ENCODE measurements around the gene RASA3. TPM values are rescaled to one million over a fixed set of nuclear protein-coding genes. Genes with fewer than 3 reads are reported as not detected.

Gene RASA3
- polyA plus RNA-seq, 1 donor from 2014 or later = 8.5 TPM

DNA sequence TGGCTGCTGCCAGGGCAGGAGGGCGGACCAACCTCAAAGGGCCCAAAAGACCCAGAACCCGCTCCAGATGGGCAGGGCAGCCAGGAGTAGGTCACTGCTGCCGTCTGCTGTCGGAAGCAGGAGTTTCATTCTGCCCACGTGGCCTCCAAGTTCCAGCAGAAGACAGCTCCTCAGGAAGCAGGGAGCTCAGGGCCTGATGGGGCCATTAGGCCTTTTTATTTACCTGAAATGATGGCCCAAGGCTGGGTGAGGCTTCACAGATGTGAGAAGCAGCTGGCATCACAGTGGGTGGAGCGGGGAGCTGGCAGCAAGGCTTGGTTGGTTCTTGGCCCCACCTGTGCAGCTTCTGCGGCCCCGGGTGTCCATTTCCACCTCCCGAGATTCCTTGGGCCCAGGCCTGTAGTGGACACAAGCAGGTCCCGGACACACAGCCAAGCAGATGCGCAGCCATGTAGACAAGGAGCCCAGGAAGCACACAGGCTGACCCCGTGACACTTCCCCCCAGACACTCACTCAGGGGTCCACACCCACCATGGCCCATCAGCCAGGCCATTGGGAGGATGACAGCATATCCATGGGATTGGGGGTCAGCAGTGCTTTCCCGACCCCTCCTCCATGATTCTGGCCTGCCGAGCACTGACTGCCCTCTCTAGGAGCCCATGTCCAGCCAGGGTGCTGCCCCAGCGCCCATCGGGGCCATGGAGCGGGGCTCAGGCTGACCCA, 185.0 kb downstream of the RASA3 start:
- H2AFZ ChIP-seq (ENCODE audit: low read depth, low read length) = no peak overlapping the region
- no peak overlapping the region for H3K27ac ChIP-seq (ENCODE audit: low read length)
- H3K79me2 ChIP-seq (replicated peaks; ENCODE audit: insufficient read depth, low read length) = no peaks in the 10 kb centered on the region
- no peaks in the 10 kb centered on the region for H3K9me3 ChIP-seq (ENCODE audit: low read length)
- no peaks in the 10 kb centered on the region for H3K36me3 ChIP-seq (ENCODE audit: insufficient read depth, low read length)
- TF ChIP-seq MXI1 (conservative IDR thresholded peaks at IDR 0.05; ENCODE audit: poor library complexity, severe bottlenecking) (no peak), RAD21 (conservative IDR thresholded peaks at IDR 0.05) (no peak), TAF1 (IDR thresholded peaks at IDR 0.05; ENCODE audit: low read depth) (no peak), POLR2AphosphoS5 (IDR thresholded peaks at IDR 0.05) (no peak), EZH2 (IDR thresholded peaks at IDR 0.05; ENCODE audit: borderline replicate concordance, insufficient read depth, low read length, poor library complexity, severe bottlenecking) (no peak), SMC3 (conservative IDR thresholded peaks at IDR 0.05; ENCODE audit: poor library complexity) (no peak), EP300 (conservative IDR thresholded peaks at IDR 0.05; ENCODE audit: poor library complexity, severe bottlenecking) (no peak)
- TF ChIP-seq, protein P1, sequence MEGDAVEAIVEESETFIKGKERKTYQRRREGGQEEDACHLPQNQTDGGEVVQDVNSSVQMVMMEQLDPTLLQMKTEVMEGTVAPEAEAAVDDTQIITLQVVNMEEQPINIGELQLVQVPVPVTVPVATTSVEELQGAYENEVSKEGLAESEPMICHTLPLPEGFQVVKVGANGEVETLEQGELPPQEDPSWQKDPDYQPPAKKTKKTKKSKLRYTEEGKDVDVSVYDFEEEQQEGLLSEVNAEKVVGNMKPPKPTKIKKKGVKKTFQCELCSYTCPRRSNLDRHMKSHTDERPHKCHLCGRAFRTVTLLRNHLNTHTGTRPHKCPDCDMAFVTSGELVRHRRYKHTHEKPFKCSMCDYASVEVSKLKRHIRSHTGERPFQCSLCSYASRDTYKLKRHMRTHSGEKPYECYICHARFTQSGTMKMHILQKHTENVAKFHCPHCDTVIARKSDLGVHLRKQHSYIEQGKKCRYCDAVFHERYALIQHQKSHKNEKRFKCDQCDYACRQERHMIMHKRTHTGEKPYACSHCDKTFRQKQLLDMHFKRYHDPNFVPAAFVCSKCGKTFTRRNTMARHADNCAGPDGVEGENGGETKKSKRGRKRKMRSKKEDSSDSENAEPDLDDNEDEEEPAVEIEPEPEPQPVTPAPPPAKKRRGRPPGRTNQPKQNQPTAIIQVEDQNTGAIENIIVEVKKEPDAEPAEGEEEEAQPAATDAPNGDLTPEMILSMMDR (IDR thresholded peaks at IDR 0.05; ENCODE audit: poor library complexity, severe bottlenecking) = no peak
- TF ChIP-seq, protein P2, sequence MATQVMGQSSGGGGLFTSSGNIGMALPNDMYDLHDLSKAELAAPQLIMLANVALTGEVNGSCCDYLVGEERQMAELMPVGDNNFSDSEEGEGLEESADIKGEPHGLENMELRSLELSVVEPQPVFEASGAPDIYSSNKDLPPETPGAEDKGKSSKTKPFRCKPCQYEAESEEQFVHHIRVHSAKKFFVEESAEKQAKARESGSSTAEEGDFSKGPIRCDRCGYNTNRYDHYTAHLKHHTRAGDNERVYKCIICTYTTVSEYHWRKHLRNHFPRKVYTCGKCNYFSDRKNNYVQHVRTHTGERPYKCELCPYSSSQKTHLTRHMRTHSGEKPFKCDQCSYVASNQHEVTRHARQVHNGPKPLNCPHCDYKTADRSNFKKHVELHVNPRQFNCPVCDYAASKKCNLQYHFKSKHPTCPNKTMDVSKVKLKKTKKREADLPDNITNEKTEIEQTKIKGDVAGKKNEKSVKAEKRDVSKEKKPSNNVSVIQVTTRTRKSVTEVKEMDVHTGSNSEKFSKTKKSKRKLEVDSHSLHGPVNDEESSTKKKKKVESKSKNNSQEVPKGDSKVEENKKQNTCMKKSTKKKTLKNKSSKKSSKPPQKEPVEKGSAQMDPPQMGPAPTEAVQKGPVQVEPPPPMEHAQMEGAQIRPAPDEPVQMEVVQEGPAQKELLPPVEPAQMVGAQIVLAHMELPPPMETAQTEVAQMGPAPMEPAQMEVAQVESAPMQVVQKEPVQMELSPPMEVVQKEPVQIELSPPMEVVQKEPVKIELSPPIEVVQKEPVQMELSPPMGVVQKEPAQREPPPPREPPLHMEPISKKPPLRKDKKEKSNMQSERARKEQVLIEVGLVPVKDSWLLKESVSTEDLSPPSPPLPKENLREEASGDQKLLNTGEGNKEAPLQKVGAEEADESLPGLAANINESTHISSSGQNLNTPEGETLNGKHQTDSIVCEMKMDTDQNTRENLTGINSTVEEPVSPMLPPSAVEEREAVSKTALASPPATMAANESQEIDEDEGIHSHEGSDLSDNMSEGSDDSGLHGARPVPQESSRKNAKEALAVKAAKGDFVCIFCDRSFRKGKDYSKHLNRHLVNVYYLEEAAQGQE (IDR thresholded peaks at IDR 0.05; ENCODE audit: borderline replicate concordance) = no peak
- no peaks in the 10 kb centered on the region for H4K20me1 ChIP-seq (ENCODE audit: insufficient read depth)
- no peak overlapping the region for H3K9ac ChIP-seq (ENCODE audit: low read length)
- no peaks in the 10 kb centered on the region for H3K27me3 ChIP-seq (ENCODE audit: insufficient read depth, low read depth, low read length)
- H3K4me2 ChIP-seq (ENCODE audit: low read length) = no peak overlapping the region
- H3K9me2 ChIP-seq (ENCODE audit: insufficient read depth, low read length) = no peaks in the 10 kb centered on the region
- H3K4me3 ChIP-seq (ENCODE audit: low read length) = no peak overlapping the region
- H3F3A ChIP-seq (ENCODE audit: insufficient read depth, low read length, poor library complexity, severe bottlenecking) = no peaks in the 10 kb centered on the region

DNA sequence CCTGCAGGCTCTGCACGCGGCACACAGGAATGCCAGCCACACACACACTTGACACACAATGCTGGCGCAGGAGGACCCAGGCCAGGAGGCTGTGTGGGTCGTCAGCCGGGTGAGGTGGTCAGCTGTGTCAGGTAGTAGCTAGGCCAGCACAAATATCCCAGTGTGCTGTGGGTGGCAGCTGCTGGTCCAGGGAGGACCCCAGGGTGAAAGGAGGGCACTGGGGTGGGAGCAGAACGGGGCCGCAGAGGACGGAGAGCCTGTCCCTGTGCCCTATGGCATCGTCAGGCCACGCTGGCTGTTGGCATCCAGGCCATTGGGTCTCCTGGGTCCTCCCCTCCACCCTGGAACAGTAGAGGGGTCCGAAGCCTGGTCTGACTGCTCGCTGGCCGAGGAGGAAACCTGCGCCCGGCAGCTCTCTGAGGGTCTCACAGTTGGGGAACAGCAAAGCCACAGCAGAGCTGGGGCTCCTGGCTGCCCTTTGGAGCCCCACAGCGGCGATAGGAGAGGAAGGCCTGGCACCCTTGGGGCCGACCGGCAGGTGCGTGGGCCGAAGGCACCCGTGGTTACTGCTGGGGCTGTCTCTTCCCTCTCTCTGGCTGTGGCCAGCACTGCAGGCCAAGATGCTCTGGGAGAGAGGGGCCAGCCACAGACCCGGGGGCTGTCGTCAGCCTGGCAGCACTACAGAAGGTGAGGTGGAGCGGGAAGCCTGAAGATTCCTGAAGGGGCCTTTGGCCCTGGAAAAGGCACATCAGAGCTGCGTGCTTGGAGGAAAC, 185.8 kb downstream of the RASA3 start:
- Histone ChIP-seq H3K79me2 (replicated peaks; ENCODE audit: insufficient read depth, low read length) (no peaks in the 10 kb centered on the region), H3K27me3 (ENCODE audit: insufficient read depth, low read depth, low read length) (no peaks in the 10 kb centered on the region), H3K9me2 (ENCODE audit: insufficient read depth, low read length) (no peaks in the 10 kb centered on the region), H3F3A (ENCODE audit: insufficient read depth, low read length, poor library complexity, severe bottlenecking) (no peaks in the 10 kb centered on the region), H2AFZ (ENCODE audit: low read depth, low read length) (no peak overlapping the region), H4K20me1 (ENCODE audit: insufficient read depth) (no peaks in the 10 kb centered on the region), H3K27ac (ENCODE audit: low read length) (no peak overlapping the region), H3K4me3 (ENCODE audit: low read length) (no peak overlapping the region), H3K9ac (ENCODE audit: low read length) (no peak overlapping the region), H3K36me3 (ENCODE audit: insufficient read depth, low read length) (no peaks in the 10 kb centered on the region), H3K9me3 (ENCODE audit: low read length) (no peaks in the 10 kb centered on the region), H3K4me2 (ENCODE audit: low read length) (no peak overlapping the region)
- TF ChIP-seq POLR2AphosphoS5 (IDR thresholded peaks at IDR 0.05) (no peak), EP300 (conservative IDR thresholded peaks at IDR 0.05; ENCODE audit: poor library complexity, severe bottlenecking) (no peak), EZH2 (IDR thresholded peaks at IDR 0.05; ENCODE audit: borderline replicate concordance, insufficient read depth, low read length, poor library complexity, severe bottlenecking) (no peak), RAD21 (conservative IDR thresholded peaks at IDR 0.05) (no peak), SMC3 (conservative IDR thresholded peaks at IDR 0.05; ENCODE audit: poor library complexity) (no peak), TAF1 (IDR thresholded peaks at IDR 0.05; ENCODE audit: low read depth) (no peak), MXI1 (conservative IDR thresholded peaks at IDR 0.05; ENCODE audit: poor library complexity, severe bottlenecking) (no peak)
- TF ChIP-seq, protein P1 (IDR thresholded peaks at IDR 0.05; ENCODE audit: poor library complexity, severe bottlenecking) = no peak
- TF ChIP-seq, protein P2 (IDR thresholded peaks at IDR 0.05; ENCODE audit: borderline replicate concordance) = no peak
